Testis (tissue), 3 donors: ENCODE measurements around the gene CD83. TPM values are rescaled to one million over a fixed set of nuclear protein-coding genes. Genes with fewer than 3 reads are reported as not detected.

Experiments used
- DNase-seq: peaks from one replicate; pipeline ENCODE4 v3.0.0-alpha.2; 2019
- H3K27ac ChIP-seq, 2 donors: fragments of 200-600 bp; sonication (generic); one replicate each; pipeline ENCODE4 v1.5.1; 2019
- H3K27me3 ChIP-seq: fragments of 200-600 bp; sonication (generic); one replicate; pipeline ENCODE4 v1.5.1; 2019
- H3K36me3 ChIP-seq: fragments of 200-600 bp; sonication (generic); one replicate; pipeline ENCODE4 v1.5.1; 2017; ENCODE audit warnings: low read depth; ENCODE audit errors: missing control alignments
- H3K4me1 ChIP-seq: fragments of 200-600 bp; sonication (generic); one replicate; pipeline ENCODE4 v1.5.1; 2019
- H3K4me3 ChIP-seq, 2 donors: fragments of 200-600 bp; sonication (generic); one replicate each; pipeline ENCODE4 v1.5.1; 2017 to 2019
- H3K9me3 ChIP-seq: fragments of 200-600 bp; sonication (generic); one replicate; pipeline ENCODE4 v1.5.1; 2017
- POLR2A ChIP-seq: fragments of 450-650 bp; IDR thresholded peaks from one replicate; pipeline ENCODE4 v1.6.1; 2017; ENCODE audit warnings: antibody characterized with exemption, mild to moderate bottlenecking, moderate library complexity
- whole genome bisulfite sequencing, 2 donors: methylation state at CpG; one replicate each; pipeline ENCODE4 v1.1.5; 2018; 5-methylcytosine and 5-hydroxymethylcytosine counted together
- intact Hi-C: fragments of 100-400 bp; cut with DNase I; formaldehyde crosslinking; loops from one replicate; pipeline ENCODE4 v1.15.1; 2023; ENCODE audit warnings: low total_unique reads
- polyA plus RNA-seq: library from polyadenylated mRNA; stranded (reverse); fragments of 350-450 nt; fragmentation: Illumina TruSeq; extraction: RNeasy Lipid Tissue Mini Kit (QIAGEN cat#74804); gene quantifications from one replicate; pipeline ENCODE4 v1.2.3, GENCODE V29; 2014; ENCODE audit warnings: low read depth, low replicate concordance; ENCODE audit not compliant: insufficient read depth
- total RNA-seq, 2 donors: library from RNA; depleted of rRNA; stranded (reverse); fragments of >200 nt; gene quantifications; one replicate each; pipeline ENCODE4 v1.2.3, GENCODE V29; 2016
- TF ChIP-seq, protein P1 (sequence below), 3 experiments: fragments of 450-650 bp in 2 of 3; fragments of 200-600 bp in 1 of 3; sonication (generic) in 1 of 3; IDR thresholded peaks; one replicate each; pipeline ENCODE4 v1.5.1; 2016 to 2019; ENCODE audit warnings: antibody characterized with exemption in 3 of 3, mild to moderate bottlenecking in 2 of 3, moderate library complexity in 1 of 3

CD83 gene
- total and polyA plus RNA-seq, 3 donors from 2014 or later, result 5.6 to 12.2 (median 6.2) TPM

DNA sequence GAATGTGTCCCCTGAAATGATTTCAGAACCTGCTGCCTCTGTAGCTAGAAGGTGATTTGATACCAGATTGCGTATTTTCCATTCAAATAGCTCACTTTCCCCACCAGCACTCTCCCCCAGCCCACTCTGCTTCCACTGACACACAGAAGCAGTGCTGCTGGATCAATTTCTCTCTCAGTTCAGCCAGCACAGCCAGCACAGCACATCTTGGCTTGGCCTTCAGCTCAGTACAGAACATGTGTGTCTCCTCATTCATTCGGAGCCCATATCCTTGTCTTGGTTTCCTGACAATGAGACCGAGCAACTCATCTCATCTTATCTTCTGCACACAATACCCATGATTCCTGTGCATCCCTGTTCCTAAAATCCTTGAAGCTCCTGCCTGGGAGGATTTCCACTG, 33.8 kb upstream of the CD83 start:
- no peaks in the 10 kb centered on the region for H3K4me1 ChIP-seq
- no peaks in the 10 kb centered on the region for H3K9me3 ChIP-seq
- no peak for TF ChIP-seq POLR2A
- TF ChIP-seq, protein P1, sequence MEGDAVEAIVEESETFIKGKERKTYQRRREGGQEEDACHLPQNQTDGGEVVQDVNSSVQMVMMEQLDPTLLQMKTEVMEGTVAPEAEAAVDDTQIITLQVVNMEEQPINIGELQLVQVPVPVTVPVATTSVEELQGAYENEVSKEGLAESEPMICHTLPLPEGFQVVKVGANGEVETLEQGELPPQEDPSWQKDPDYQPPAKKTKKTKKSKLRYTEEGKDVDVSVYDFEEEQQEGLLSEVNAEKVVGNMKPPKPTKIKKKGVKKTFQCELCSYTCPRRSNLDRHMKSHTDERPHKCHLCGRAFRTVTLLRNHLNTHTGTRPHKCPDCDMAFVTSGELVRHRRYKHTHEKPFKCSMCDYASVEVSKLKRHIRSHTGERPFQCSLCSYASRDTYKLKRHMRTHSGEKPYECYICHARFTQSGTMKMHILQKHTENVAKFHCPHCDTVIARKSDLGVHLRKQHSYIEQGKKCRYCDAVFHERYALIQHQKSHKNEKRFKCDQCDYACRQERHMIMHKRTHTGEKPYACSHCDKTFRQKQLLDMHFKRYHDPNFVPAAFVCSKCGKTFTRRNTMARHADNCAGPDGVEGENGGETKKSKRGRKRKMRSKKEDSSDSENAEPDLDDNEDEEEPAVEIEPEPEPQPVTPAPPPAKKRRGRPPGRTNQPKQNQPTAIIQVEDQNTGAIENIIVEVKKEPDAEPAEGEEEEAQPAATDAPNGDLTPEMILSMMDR (IDR thresholded peaks at IDR 0.05), result no peak
- H3K27me3 ChIP-seq, result no peaks in the 10 kb centered on the region
- H3K27ac ChIP-seq, result no peak overlapping the region
- 50 to 58% methylated on average over 3 of the region's 3 CpGs for WGBS, 2 donors
- H3K36me3 ChIP-seq, result no peaks in the 10 kb centered on the region
- intact Hi-C loops, result no loop called here
- H3K4me3 ChIP-seq, result no peak overlapping the region
- DNase-seq, result no peak

DNA sequence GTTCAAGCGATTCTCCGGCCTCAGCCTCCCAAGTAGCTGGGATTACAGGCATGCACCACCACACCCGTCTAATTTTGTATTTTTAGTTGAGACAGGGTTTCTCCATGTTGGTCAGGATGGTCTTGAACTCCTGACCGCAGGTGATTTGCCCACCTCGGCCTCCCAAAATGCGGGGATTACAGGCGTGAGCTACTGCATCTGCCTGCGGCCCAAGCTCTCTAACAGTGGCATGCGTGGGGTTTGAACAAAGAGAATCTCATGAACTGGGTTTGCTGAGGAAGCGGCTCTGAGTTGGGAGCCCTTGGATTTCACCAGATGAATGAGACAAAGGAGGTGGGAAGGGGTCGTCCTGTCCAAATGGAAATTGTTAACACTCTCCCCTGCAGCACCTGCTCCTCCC, 33.2 kb upstream of the CD83 start:
- TF ChIP-seq, protein P1 (IDR thresholded peaks at IDR 0.05), result no peak
- no peak for TF ChIP-seq POLR2A
- Histone ChIP-seq H3K4me3 (no peak overlapping the region), H3K4me1 (no peaks in the 10 kb centered on the region), H3K9me3 (no peaks in the 10 kb centered on the region), H3K27ac (no peak overlapping the region), H3K36me3 (no peaks in the 10 kb centered on the region), H3K27me3 (no peaks in the 10 kb centered on the region)
- 91 to 92% methylated on average over 10 to 11 of the region's 11 CpGs for WGBS, 2 donors
- intact Hi-C loops, result no loop called here
- DNase-seq, result no peak

DNA sequence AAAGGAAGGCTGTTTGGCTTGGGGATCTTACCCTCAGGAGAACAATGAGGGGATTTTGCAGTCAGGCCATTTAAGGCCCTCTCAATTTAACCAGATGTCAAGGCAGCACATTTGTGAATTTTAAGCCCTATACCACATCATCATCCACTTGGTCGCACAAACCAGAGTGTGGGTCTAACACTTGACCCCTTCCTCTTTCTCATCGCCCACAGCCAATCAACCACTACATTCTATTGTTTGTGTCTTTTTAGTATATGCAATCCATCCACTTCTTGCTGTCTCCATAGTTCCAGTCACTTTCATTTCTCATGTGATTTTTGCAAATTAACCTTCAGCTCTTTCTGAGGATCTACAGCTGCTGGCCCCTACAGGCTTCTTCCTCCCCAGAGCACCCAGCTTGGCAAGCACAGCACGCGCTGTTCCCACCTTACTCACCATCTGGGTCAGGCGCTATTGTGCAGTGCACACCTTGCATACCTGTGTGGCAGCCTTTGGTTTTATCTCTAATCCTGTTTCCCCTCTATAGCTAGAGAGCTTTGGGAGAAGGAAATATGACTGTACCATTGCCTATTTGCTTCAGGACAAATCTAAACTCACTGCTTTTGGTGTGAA, 32.3 kb upstream of the CD83 start:
- Histone ChIP-seq H3K27ac (no peak overlapping the region), H3K27me3 (no peaks in the 10 kb centered on the region), H3K36me3 (no peaks in the 10 kb centered on the region), H3K9me3 (no peaks in the 10 kb centered on the region), H3K4me3 (no peak overlapping the region), H3K4me1 (no peaks in the 10 kb centered on the region)
- intact Hi-C loops, result no loop called here
- no peak for DNase-seq
- TF ChIP-seq, protein P1 (IDR thresholded peaks at IDR 0.05), result no peak
- no peak for TF ChIP-seq POLR2A
- whole genome bisulfite sequencing, 2 donors, result 93 to 95% methylated on average over 5 of the region's 5 CpGs

DNA sequence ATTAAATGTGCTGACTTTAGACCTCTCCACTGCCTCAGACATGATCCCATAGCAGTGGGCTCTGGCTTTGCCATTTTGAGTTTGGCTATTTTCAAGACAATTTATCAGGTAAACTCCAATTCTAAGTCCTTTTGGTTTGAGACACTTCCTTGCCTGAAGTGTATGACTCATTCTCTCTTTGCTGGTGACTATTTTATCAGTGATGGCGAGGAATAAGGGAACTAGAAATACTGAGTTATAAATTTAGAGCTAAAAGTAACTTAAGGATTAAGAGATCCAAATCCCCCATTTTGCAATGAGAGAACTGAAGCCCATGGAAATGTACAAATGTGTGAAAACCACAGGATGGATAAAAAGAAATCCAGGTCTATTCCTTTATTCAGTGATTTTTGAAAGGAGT, 30.9 kb upstream of the CD83 start:
- no peak overlapping the region for H3K4me3 ChIP-seq
- WGBS, 2 donors, result 77 to 93% methylated on average over 1 of the region's 1 CpG
- no peak overlapping the region for H3K27ac ChIP-seq
- intact Hi-C loops, result no loop called here
- no peaks in the 10 kb centered on the region for H3K9me3 ChIP-seq
- no peaks in the 10 kb centered on the region for H3K4me1 ChIP-seq
- no peak for DNase-seq
- no peaks in the 10 kb centered on the region for H3K36me3 ChIP-seq
- TF ChIP-seq, protein P1 (IDR thresholded peaks at IDR 0.05), result no peak
- no peak for TF ChIP-seq POLR2A
- H3K27me3 ChIP-seq, result no peaks in the 10 kb centered on the region

DNA sequence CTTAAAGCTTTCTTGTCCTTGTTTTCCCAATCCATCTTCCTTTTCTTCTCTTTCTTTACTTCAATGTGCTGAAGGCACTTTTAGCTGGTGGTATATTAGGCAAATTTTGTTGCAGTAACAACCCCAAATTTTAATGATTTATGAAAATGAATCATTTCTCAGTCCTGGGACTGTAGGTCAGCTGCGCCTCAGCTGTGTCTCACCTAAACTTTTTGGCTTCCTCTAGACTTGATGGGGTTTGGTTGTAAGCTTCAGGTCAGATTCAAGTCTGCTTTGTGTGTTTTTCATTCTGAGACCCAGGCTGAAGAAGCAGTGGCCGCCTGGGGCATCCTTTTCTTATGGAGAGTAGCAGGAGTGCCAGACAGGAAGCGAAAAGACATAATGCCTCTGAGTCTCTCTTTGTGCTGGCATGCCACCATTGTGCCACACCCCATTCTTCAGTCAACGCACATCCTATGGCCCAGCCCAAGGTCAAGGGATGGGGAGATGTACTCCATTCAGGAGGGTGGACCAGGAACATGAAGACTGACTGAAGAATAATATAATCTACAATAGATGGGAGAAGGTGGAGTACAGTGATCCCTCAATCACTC, 28.9 kb upstream of the CD83 start:
- intact Hi-C loops, result no loop called here
- H3K4me3 ChIP-seq, result no peak overlapping the region
- H3K27ac ChIP-seq, result no peak overlapping the region
- H3K36me3 ChIP-seq, result no peaks in the 10 kb centered on the region
- H3K9me3 ChIP-seq, result no peaks in the 10 kb centered on the region
- no peak for DNase-seq
- H3K4me1 ChIP-seq, result no peaks in the 10 kb centered on the region
- H3K27me3 ChIP-seq, result no peaks in the 10 kb centered on the region
- WGBS, 2 donors, result 52 to 65% methylated on average over 4 of the region's 4 CpGs
- TF ChIP-seq, protein P1 (IDR thresholded peaks at IDR 0.05), result no peak
- TF ChIP-seq POLR2A, result no peak
